ENCODE measurements around the gene ABRACL.

DNA sequence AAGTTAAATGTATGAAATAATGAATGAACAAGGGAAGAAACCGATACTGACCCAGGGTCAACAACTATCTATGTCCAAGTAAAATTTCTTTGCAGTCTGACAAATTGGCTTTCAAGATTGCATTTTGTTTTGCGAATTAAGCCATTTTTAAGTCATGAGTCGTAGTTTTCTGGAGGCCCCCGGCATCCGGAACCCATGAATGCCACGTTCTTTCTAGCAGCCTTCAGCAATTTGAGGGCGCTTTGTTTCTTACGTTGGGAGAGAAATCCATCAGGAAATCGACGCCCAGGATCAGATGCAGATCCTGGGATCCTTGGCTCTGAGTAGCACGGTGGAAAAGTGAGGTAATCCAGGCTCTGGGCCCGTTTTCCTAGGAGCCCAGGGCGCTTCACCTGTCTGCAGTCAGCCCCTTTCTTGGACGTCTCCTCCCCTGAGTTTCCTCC lies 309 bp upstream of the ABRACL start:
- TF ChIP-seq, protein P1, sequence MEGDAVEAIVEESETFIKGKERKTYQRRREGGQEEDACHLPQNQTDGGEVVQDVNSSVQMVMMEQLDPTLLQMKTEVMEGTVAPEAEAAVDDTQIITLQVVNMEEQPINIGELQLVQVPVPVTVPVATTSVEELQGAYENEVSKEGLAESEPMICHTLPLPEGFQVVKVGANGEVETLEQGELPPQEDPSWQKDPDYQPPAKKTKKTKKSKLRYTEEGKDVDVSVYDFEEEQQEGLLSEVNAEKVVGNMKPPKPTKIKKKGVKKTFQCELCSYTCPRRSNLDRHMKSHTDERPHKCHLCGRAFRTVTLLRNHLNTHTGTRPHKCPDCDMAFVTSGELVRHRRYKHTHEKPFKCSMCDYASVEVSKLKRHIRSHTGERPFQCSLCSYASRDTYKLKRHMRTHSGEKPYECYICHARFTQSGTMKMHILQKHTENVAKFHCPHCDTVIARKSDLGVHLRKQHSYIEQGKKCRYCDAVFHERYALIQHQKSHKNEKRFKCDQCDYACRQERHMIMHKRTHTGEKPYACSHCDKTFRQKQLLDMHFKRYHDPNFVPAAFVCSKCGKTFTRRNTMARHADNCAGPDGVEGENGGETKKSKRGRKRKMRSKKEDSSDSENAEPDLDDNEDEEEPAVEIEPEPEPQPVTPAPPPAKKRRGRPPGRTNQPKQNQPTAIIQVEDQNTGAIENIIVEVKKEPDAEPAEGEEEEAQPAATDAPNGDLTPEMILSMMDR (IDR thresholded peaks at IDR 0.05): no peak
- no peak for TF ChIP-seq POLR2A (IDR thresholded peaks at IDR 0.05)

All from ovary (tissue), 3 donors.